Adrenal gland (tissue), 5 donors: ENCODE data around the gene STXBP1.

Experiments
- POLR2A ChIP-seq, 2 donors: fragments of 450-650 bp; IDR thresholded peaks; one replicate each; pipeline ENCODE4 v1.6.1; 2017; ENCODE audit warnings: antibody characterized with exemption in 2 of 2, mild to moderate bottlenecking in 2 of 2, moderate library complexity in 1 of 2
- TF ChIP-seq, protein P1 (sequence below), 6 experiments: fragments of 450-650 bp in 4 of 6; fragments of 200-600 bp in 2 of 6; sonication (generic) in 1 of 6; IDR thresholded peaks; 1 replicate in 5 of 6; 2 replicates in 1 of 6; pipeline versions ENCODE4 v1.5.1 to v1.8.0; 2016 to 2021; ENCODE audit warnings: antibody characterized with exemption in 6 of 6, mild to moderate bottlenecking in 2 of 6, moderate library complexity in 1 of 6
- donor health status: DM: no; HTN: no; CAD: no.

DNA sequence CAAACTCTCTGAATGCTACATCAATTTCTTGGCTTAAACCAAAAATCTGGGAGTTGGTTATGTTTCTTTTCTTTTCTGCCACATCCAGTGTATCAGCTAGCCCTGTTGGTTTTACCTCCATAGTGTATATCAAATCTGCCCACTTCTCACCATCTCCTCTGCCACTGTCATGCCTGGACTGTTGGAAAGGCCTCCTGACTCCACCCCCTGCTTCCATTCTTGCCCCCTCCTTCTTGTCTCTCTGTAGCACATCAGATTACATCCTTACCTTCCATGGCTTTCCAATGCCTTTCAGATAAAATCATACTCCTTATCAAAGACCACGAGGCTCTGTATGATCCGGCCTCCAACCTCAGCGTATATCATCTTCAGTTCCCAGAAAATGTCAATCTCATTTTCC is 35.4 kb downstream of the STXBP1 start:
- TF ChIP-seq, protein P1, sequence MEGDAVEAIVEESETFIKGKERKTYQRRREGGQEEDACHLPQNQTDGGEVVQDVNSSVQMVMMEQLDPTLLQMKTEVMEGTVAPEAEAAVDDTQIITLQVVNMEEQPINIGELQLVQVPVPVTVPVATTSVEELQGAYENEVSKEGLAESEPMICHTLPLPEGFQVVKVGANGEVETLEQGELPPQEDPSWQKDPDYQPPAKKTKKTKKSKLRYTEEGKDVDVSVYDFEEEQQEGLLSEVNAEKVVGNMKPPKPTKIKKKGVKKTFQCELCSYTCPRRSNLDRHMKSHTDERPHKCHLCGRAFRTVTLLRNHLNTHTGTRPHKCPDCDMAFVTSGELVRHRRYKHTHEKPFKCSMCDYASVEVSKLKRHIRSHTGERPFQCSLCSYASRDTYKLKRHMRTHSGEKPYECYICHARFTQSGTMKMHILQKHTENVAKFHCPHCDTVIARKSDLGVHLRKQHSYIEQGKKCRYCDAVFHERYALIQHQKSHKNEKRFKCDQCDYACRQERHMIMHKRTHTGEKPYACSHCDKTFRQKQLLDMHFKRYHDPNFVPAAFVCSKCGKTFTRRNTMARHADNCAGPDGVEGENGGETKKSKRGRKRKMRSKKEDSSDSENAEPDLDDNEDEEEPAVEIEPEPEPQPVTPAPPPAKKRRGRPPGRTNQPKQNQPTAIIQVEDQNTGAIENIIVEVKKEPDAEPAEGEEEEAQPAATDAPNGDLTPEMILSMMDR (IDR thresholded peaks at IDR 0.05) = no peak
- no peak for TF ChIP-seq POLR2A (IDR thresholded peaks at IDR 0.05)
